ENCODE data around the gene CDH4.

Gene CDH4

GRCh38 chr20:61285152-61285645 lies 33.1 kb downstream of the CDH4 start:
- no peak for DNase-seq

DNA sequence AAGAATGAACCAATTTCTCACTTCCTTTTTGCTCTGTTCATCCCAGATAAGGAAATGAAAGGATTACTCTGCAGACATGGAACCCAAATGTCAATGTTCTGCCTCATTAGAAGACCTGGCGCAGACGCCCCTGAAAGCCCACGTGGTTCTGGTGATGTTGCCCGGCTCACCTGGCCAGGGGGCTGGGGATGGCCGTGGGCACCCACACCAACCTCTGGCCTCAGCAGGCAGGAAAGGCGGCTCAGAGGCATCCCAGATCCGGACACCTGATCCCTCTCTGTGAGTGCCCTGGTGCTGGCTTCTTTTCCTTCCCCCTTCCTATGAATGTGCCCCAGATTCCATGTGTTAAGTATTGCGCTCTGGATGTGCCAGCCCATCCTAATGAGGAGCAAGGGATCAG lies 33.6 kb downstream of the CDH4 start:
- DNase-seq, result no peak

- no peak for DNase-seq
These were observed 35.7 kb downstream of the CDH4 start for GRCh38 chr20:61287583-61288275.

- no peak for DNase-seq
These were observed 36.3 kb downstream of the CDH4 start for GRCh38 chr20:61288331-61288784.

GRCh38 chr20:61289166-61289565 lies 37.1 kb downstream of the CDH4 start:
- DNase-seq, result no peak

- DNase-seq, result no peak
These were observed 38.7 kb downstream of the CDH4 start for GRCh38 chr20:61290721-61291120.

DNA sequence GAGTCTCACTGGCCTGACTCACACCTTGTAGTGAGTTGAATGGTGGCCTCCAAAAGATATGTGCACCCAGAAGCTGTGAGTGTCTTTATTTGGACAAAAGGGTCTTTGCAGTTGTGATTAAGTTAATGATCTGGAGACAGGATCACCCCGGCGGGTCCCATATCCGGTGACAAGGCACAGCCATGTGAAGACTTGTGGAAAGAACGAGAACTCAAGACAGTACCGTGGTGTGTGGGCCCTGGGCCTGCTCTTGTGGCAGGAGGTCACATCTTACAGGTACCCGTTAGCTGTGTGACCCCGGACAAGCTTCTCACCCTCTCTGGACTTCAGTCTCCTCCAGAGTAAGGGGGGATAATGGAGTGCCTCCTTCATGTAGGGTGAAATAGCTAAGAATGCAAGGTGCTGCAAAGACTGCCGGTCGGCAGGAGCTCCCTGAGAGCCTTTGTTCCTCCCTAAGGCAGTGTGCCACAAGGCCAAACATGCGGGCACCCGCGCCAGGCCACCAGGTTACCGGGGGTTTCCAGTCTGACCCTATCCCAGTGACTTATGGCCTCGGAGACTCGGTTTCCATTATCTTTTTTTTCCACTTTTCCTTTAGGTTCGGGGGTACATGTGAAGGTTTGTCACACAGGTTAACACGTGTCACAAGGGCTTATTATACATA lies 39.2 kb downstream of the CDH4 start:
- no peak for DNase-seq

- no peak for DNase-seq
These were observed 40.3 kb downstream of the CDH4 start for GRCh38 chr20:61292391-61292790.

- DNase-seq, result no peak
These were observed 41.0 kb downstream of the CDH4 start for GRCh38 chr20:61292821-61293612.

GRCh38 chr20:61293951-61294350 lies 41.9 kb downstream of the CDH4 start:
- no peak for DNase-seq

DNA sequence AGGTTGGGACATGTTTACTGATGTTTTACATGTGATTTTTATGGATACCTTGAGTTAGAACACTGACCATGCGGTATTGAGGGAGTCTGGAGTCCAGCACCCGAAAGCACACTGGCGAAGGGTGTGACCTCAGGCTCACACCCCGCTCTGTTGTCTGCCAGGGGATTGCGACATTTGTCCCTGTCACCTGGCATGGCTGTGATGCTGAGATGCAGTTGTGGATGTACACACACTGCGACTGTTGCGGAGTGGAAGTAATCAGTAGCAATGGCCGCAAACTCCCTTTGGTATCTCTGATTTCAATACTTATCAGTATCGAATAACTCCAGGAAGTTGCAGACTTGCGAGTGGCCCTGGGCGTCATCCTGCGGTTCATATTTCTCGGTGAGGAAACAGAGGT lies 43.2 kb downstream of the CDH4 start:
- DNase-seq, result no peak

- no peak for DNase-seq
These were observed 43.9 kb downstream of the CDH4 start for GRCh38 chr20:61295682-61296628.

GRCh38 chr20:61296629-61297019 lies 44.6 kb downstream of the CDH4 start:
- DNase-seq, result no peak

DNA sequence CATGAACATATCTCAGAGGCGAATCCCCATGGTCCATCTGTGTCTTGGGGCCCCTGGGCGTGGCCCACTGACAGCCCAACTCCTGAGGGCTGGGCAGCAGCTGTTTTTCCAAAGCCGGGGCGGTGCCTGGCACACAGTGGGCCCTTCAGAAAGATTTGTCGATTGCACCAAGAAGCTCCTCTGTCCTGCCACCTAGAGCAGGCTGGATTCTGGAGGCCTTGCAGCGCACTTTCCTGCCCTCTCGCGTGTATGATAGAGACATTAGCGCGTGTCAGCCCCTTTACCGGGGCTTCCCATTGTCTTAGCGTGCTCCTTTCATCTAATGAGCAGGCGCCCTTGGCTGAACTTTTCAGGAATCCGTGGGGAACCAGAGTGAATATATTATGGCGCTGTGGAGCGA lies 45.4 kb downstream of the CDH4 start:
- no peak for DNase-seq

GRCh38 chr20:61297986-61298385 lies 45.9 kb downstream of the CDH4 start:
- no peak for DNase-seq

DNA sequence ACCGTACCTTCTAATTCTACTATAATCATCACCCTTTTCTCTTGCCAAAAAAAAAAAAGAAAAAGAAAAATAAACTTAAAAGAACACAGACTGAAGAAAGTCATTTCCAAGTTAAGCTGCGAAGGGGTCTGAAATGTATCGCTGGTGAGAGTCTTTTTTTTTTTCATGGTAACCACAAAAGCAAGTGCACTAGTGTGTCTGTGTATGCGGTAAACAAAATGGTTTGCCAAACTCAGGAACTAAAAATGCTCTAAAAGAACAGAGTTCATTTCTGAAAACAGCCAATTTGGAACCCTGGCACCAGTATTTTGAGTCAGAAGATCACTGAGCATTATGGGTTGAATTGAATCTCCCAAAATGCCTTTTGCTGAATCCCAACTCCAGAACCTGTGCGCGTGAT lies 46.6 kb downstream of the CDH4 start:
- DNase-seq, result no peak

GRCh38 chr20:61299104-61299503 lies 47.0 kb downstream of the CDH4 start:
- DNase-seq, result no peak

DNA sequence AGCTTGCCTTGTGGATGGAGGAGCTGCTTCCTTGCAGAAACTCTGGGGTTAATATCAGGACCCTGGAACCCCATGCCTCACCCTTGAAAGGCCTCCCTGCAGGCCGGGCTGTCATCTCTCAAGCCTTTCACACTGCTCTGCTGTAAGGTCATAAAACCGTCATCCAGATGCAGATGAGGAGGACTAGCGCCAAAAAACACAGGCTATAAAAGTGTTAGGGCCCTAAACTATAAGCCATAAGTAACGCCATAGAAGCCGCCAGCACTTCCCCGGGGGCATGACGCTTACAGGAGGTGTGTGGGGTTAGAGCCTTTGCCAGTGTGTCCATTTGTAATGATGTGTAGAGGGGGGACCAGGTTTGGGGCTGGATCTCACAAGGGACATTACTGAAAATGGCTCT lies 47.6 kb downstream of the CDH4 start:
- DNase-seq, result no peak

DNA sequence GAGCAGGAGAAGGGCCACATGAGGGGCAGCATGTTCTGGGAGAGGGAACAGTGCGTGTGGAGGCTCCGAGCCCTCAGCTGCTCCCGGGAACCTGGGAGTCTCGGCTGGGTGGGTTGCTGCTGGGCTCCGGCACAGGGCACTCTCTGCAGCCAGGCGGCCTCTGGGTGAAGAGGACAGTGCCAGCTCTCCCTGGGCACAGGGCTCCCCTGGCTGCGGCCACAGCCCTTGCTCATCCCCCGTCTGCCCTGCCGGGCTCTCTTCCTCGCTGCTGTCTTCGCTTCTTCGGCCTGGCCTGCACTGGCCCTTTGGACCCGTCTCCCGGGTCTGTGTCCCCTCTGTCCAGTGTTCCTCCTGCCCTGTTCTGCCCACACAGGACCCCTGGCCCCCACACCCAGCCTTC lies 48.2 kb downstream of the CDH4 start:
- no peak for DNase-seq

GRCh38 chr20:61300709-61301108 lies 48.6 kb downstream of the CDH4 start:
- DNase-seq, result no peak

DNA sequence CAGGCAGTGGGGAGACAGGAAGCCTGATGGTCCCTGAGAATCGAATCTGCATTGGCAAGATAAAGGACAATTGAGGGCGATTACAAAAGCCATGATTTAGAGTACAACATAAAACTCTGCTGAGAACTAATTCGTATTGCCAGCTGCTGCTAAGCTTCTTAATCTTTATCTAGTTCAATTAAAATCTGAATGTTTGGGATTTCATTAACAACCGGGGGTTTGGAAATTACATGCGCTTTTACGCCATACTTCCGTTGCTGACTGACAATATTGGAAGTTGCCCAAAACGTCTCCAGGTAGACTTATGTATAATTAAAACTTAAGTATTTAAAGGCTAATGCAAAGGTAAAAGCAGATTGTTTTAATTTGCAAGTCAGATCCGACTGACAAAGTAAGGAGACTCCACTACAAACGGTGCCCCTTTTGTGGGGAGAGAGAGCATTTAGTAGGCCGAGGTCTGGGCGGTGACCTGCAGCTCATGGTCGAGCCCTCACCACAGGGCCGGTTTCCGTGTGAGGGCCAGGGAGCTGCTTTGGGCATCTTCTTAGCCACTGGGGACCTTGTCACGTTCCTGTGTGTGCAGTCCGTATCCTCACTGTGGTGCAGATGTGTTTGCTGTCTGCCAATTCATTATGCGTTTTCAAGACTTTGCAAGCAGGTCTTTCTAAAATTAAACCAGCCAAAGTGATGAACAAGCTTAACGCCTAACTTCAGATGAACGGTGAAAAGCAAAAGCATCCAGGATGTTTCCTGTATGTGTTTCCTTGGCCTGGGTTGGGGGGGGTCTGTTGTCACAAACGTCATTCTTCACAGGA lies 49.9 kb downstream of the CDH4 start:
- no peak for DNase-seq

DNA sequence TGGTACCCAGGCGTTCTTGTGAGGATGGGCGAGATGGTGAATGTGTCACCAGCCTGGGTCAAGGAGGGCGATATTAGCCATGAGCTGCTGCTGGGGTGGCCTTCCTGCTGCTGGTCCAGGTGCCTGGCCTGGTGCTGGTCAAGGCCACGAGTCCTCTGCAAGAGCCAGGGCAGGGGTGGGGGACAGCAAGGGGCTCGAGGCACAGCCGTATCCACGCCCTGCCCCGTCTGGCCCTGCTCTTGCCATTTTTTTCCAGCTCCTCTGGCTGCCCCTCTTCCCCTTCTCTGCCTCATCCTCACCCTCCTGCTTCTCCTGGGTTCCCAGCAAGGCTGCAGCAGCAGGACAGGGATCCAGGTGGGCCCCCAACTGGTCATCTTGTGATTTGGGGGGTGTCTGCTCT lies 51.2 kb downstream of the CDH4 start:
- no peak for DNase-seq

All from CD4-positive, alpha-beta T cell treated with Interleukin-17A for 1 hour (primary cell).